A673 (cell line): ENCODE measurements around the gene TCERG1L.

Source experiments
- EZH2 ChIP-seq: fragments of 200-600 bp; sonication (generic); IDR thresholded peaks from 2 replicates; pipeline ENCODE4 v1.6.1; 2017; ENCODE audit warnings: borderline replicate concordance, low read depth, mild to moderate bottlenecking, mixed read lengths, antibody characterized with exemption, low read length; ENCODE audit not compliant: poor library complexity, severe bottlenecking
- TF ChIP-seq, protein P1 (sequence below): fragments of 300-800, 200-600 bp; sonication (generic); conservative IDR thresholded peaks from 2 replicates; pipeline ENCODE4 v1.5.1; 2017; ENCODE audit warnings: low read depth, mild to moderate bottlenecking, antibody characterized with exemption, low read length, moderate library complexity, mixed read lengths

DNA sequence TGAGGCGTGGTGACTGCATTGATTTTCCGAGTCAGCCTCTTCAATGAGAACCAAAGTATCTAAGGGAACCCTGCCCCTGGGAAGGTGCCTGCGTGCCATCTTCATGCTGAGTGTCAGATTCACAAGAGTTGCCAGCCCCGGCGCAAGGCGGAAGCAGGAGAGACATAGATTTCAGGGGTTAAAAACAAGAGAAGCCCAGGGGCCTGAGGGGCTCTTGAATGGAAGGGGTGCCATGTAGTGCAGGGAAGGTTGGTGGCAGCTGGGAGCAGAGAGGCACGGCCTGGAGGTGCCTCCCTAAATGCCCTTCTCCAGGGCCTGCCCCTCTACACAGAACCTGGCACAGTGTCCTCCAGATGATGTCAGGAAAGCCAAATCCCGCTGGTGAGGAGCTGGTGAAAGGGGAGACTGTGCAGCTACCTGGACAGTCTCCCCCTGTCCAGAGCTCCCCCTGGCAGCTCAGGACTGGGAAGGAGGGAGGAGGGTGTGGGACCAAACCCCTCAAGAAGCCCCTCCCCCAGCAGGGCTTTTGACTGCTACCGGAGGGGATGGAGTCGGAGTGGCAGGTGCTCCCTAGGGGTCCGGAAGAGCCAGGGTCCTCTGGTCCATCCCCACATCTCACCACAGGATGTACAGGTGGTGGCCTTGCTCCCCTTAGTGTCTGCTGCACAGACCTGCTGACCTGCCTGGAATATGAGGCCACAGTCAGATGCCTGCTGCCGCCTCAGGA lies 137.9 kb downstream of the TCERG1L start:
- TF ChIP-seq, protein P1, sequence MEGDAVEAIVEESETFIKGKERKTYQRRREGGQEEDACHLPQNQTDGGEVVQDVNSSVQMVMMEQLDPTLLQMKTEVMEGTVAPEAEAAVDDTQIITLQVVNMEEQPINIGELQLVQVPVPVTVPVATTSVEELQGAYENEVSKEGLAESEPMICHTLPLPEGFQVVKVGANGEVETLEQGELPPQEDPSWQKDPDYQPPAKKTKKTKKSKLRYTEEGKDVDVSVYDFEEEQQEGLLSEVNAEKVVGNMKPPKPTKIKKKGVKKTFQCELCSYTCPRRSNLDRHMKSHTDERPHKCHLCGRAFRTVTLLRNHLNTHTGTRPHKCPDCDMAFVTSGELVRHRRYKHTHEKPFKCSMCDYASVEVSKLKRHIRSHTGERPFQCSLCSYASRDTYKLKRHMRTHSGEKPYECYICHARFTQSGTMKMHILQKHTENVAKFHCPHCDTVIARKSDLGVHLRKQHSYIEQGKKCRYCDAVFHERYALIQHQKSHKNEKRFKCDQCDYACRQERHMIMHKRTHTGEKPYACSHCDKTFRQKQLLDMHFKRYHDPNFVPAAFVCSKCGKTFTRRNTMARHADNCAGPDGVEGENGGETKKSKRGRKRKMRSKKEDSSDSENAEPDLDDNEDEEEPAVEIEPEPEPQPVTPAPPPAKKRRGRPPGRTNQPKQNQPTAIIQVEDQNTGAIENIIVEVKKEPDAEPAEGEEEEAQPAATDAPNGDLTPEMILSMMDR = no peak
- TF ChIP-seq EZH2 = no peak
